GM21786 (cell line): ENCODE measurements around the gene SFTA2.

Source experiments
- ATAC-seq: cut with Tn5 transposase; IDR thresholded peaks from one replicate; pipeline ENCODE4 v1.9.1; 2021; ENCODE audit not compliant: unreplicated experiment

Gene SFTA2

DNA sequence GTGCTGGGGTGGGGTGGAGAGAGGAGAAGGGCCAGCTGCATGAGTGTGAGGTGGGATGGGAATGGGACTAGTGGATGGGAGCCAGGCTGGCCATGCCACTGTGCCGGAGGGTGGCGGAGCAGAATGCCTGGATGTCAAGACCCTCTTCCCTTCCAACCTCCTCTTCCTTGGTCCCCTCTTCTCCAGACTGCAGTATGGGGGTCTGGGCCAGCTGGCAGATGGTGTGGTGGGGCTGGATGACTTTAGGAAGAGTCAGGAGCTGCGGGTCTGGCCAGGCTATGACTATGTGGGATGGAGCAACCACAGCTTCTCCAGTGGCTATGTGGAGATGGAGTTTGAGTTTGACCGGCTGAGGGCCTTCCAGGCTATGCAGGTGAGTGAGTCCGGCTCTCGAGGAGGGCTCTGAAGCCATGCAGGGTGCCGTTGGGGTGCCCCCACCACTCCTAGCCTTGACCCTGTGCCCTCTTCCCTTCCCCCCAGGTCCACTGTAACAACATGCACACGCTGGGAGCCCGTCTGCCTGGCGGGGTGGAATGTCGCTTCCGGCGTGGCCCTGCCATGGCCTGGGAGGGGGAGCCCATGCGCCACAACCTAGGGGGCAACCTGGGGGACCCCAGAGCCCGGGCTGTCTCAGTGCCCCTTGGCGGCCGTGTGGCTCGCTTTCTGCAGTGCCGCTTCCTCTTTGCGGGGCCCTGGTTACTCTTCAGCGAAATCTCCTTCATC is 40.0 kb downstream of the SFTA2 start:
- ATAC-seq = no peak

DNA sequence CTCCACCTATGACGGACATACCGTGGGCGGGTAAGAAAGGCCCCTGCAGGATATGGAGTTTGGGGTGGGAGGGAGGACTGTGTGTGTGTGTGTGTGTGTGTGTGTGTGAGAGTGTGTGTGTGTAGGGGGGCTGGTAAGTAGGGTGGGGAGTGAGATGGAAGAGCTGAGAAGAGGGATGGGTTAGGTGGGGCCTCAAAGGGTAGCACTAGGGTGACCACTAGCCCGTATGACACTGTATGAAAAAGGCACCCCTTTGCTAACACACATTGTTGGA is 40.6 kb downstream of the SFTA2 start:
- no peak for ATAC-seq

DNA sequence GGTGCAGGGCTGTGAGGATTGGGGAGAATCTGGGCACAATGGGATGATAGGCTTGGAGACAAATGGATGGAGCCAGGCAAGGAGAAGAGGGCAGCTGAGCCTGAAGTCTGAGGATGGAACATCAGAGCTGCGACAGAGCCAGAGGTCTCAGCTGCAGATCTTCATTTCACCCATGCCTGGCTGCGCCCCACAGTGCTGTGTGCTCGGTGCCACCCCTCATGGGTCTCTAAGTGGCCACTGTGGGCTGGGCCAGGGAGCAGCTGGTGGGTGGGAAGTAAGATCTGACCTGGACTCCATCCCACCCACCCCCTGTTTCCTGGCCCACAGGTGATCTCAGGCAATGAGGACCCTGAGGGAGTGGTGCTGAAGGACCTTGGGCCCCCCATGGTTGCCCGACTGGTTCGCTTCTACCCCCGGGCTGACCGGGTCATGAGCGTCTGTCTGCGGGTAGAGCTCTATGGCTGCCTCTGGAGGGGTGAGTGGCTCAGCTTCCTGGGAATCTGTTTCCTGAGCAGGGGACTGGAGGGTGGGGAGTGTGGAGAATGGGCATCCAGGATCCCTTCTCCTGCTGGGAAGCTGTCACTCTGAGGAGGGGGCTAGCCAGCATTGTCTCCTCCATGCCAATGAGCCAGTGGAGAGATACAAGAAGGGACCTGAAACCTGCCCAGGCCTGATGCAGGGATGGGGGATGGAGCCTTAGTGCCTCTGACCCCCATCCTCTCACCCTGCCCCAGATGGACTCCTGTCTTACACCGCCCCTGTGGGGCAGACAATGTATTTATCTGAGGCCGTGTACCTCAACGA is 41.1 kb downstream of the SFTA2 start:
- ATAC-seq = no peak

DNA sequence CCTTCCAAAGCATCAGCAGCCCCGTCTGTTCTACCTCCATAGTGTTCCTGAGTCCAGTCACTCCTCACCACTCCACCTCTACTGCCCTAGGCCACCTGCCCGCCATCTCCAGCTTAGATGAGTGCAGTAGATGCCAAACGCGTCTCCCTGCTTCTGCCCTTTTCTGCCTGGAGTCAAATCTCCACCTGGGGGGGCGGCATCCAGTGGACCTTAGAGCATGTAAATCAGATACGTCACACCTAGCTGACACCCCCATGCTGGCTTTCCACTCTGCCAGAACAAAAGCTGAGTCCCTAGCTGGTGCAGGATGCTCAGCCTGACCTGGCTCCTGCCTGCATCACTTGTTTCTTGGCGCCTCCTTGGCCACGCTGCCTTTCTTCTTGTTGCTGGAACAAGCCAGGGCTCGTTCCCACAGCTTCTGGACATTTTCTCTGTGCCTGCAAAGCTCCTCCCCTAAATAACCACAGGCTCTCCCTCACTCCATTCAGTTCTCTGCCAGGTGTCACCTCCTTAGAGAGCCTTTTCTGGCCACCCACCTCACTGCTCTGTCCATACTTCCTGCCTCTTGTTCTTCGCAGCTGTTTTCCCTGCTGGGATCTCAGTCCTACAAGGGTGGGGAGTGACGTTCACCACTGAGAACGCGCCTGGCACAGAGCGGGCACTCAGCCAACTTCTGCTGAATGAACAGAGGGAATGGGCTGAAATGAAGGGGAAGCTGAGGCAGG is 41.9 kb downstream of the SFTA2 start:
- no peak for ATAC-seq

DNA sequence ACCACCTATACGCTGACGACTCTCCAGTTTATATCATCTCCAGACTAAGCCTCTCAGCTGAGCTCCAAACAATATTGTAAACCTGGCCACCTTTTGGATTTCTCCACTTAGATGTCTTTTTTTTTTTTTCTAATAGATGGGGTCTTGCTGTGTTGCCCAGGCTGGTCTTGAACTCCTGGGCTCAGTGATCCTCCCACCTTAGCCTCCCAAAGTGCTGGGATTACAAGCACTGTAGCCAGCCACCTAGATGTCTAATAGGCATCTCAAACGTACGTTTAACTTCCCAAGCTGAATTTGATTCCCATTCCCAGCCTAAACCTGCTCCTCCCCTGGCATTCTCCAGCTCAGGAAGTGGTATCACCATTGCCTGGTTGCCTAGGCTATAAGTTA is 42.5 kb downstream of the SFTA2 start:
- ATAC-seq = no peak

DNA sequence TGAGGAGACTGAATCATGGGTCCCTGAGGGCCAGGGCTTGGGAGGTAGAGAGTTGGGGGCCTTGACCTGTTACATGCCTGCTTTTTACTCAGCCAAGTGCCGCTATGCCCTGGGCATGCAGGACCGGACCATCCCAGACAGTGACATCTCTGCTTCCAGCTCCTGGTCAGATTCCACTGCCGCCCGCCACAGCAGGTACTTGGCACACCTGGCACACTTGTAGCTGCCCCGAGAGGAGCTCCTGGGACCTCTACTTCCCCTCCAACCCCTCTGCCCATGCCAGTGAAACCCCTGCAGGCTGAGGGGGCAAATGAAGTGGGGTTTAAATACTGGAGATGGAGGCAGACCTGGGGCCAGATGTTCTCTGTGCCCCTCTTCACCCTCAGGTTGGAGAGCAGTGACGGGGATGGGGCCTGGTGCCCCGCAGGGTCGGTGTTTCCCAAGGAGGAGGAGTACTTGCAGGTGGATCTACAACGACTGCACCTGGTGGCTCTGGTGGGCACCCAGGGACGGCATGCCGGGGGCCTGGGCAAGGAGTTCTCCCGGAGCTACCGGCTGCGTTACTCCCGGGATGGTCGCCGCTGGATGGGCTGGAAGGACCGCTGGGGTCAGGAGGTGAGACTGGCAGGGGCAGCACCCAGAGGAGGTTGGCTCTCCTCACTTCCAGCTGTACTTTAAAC is 43.0 kb downstream of the SFTA2 start:
- ATAC-seq = no peak

DNA sequence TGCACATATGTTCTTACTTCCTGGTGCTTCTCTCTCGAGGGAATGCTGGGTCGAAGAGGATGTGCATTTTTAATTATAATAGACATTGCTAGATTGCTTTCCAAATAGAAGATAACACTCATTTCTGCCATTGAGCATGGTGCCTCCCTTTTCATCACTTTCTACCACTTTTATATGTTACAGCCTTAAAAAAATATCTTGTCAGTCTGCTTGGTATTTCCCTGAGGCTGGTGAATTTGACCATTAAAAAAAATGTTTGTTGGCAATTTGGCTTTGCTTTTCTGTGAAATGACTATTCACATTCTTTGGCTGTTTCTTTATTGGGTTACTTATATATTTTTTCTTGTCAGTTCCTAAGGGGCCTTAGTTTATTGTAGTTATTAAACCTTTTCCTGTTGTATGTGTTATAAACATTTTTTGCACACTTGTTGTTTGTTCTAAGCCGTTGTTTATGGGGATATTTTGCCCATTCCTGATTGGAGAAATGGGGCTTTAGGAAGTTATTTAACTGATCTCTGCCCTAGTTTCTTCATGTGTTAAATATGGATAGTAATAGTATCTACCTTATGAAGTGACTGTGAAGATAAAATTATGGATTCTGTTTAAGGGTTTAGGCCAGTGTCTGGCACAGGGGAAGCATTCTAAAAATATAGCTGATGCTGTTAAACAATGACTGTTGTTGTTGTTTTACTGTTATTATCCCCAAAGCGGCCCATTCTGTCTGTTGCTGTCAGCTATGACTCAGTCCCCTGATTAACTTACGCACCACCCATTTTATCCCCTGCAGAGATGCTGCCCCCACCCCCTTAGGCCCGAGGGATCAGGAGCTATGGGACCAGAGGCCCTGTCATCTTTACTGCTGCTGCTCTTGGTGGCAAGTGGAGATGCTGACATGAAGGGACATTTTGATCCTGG is 43.8 kb downstream of the SFTA2 start:
- ATAC-seq = no peak

DNA sequence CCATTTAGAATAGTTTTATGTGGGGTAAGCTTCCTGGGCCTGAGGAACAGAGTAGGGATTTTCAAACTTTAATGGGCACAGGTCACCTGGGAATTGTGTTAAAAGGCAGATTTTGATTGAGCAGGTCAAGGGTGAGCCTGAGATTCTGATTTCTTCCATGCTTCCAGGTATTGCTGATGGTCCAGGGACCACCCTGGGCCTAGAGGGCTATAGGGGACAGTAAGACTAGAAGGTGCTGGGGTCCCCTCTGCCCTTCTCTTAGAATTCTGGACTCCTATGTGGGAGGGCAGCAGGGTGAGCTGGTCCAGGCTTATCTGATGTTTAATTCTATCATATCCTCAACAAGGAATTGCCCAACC is 45.1 kb downstream of the SFTA2 start:
- no peak for ATAC-seq

DNA sequence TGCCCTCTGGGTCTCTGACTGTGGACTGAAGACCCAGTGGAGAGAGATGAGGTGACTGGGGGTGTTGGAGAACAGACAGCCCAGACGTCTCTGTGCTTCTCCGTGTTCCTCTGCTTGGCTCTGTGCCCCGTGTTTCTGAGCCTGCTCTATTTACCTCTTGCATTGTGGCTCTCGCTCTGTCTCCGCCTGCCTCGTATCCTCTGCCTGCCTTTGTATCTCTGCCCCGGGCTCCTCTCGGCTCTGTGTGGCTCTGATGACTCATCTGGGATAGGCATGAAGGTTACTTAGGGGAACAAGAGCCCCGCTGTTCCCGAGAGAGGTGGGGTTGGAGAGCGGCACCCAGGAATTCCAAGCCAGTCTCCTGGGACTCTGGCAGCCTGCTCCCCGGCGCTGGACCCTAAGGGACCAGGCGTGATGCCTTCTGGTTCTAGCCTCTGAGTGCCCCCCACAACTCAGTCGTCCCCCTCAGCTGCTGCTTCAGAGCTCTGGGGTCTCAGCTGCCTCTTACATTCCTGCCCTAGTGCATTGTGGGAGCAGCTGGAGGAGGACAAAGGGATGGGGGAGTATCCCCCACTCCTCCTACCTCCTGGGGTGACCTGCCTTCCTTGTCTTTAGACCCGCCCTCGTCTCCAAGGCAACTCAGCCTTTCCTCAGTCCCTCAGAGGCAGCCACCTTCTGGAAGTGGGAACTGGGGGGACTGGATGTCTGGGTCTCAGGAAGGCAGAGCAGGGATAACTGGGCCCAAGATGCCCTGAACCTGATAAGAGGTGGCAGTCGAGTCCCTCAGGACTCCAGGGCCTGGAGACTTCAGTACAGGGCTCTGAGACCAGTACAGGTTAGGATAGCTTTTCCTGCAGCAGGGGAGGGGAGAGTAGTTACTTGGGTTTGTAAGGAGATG is 45.7 kb downstream of the SFTA2 start:
- no peak for ATAC-seq

DNA sequence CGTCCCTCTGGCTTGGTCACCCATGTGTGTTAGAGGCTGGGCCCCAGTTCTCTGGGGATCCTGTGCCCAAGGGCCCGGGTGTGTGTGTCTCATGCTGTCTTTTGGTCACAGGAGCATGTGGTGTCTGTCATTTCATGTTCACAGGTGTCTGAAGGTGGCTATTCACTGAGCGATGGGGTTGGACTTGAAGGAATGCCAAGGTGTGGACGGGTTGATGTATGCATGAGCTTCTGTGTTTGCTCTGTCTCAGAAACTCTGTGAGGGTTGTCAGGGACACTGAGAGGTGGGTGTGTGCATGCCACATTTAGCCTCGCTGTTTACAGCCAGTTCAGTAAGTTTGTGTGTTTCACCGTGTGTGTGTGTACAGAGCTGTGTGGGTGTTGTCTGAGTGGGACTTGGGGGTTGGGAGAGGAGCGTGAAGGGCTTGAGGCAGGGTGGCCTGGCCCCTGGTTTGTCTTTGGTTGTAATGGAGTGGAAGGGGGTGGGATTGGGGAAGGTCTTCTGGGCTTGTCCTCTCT is 46.4 kb downstream of the SFTA2 start:
- ATAC-seq = no peak

DNA sequence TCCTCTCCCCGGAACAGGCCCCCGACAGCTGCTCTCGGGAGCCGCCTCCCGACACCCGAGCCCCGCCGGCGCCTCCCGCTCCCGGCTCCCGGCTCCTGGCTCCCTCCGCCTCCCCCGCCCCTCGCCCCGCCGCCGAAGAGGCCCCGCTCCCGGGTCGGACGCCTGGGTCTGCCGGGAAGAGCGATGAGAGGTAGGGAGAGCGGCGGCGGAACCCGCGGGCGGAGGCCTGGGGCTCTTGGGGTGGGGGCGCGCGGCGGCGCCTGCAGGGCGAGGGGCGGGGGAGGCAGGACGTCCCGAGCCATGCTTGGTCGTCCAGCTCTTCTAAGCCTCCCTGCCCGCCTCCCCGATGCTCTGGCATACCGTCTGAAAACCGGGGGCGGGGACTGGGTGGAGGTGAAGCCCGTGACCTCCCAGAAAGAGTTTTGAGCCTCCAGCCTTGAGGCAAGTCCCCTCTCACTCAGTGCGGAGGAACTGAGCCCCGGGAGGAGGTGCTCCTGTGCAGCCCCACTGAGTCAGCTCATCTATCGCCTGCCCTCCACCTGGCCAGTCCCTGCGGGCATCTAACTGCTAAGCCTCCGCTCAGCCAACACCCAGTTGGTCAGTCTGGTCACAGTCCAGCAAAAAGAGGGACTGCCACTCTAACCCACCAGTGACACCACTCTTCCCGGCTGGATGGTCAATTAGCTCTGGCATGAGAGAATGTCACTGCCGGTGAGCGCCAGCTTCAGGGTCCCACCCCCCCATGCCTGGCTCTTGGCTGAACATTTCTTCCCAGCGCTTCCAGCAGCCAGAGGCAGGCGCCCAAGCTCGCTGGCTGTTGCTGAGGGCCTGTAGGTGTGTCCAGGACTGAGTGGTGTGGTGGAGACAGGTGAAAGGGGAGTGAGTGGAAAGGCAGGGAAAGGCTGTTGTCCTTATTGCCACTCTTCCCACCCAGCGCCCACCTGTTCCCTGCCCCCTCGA is 47.2 kb downstream of the SFTA2 start:
- no peak for ATAC-seq

DNA sequence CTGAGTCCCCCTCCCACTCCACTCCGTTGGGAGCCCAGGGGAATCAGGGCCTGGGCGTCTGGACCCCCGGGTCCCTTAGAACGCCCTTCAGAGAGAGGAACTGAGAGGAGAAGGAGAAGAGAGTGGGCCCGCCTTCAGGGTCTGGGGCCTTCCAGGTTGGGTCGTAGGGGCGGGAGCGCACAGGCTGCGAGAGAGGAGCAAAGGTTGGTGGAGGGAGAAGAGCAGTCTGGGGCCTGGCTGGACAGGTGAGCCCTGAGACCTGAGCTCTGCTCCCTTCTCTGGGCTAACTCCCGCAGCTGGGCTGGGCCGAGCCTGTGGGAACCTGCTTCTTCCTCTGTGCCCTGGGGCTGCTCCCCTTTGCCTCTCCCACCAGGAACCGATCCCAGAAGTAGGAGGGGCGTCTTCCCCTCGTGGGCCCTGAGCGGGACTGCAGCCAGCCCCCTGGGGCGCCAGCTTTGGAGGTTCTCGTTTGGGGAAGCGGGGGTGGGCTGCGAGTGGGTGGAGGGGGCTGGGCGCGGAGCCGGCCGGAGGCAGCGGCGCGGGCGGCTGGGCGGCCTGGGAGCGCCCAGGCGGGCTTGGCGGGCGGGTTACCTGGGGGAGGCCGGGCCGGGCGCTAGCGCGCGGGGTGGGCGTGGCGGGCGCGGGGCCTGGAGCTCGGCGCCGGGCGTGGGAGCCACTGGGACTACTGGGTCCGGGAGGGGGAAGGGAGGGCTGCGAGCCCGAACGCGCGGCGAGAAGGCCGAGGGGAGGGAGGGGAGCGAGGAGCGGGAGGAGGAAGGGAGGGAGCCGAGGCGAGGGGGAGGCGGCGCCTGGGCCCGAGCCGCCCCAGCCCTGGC is 48.1 kb downstream of the SFTA2 start, which contains the start of gene DDR1:
DDR1 (plus strand) TSS at position 835 of the 836 bp plus-strand sequence. CDS start 4,211 bp downstream, outside the sequence.
- ATAC-seq = no peak

DNA sequence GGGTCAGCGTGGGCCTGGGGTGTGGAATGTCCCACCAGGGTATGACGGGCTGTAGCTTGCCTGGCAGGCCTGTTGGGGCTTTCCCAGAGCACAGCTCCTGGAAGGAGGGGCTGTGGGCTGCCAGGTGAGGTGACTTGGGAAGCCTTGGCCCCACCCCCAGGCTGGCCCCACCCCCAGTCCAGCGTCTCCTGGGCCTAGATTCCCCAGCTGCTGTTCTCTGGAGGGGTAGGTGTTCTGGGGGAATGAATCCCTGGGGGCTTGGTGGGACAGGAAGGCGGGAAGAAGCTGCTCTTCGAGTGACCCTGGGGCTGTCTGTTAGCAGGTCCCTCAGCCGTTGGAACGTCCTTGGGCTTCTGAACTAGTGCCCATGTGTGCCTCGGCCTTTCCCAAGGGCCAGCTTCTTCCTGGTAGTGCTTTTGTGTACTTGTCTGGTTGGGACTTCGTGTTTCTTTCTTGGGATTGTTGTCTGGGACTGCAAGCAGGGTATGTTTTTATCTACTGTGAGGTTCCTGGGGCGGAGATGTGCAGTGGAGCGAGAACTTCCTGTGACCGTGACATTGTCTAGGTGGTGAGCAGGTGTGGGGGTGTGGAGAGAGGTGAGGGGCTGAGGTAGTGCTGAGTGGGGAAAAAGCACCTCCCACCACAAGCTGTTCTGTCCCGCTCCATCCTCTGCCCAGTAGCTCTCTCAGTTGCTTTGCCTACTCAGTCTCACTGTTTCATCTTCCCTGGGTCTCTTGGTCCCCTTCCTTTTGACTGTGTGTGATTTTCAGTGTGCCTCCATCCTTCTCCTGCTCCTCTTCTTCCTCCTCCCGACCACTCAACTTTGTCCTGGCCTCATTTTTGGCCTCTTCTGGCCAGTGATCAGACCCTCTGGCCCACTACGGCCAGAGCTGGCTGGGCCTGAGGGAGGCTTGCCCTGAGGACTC is 48.9 kb downstream of the SFTA2 start:
- no peak for ATAC-seq

DNA sequence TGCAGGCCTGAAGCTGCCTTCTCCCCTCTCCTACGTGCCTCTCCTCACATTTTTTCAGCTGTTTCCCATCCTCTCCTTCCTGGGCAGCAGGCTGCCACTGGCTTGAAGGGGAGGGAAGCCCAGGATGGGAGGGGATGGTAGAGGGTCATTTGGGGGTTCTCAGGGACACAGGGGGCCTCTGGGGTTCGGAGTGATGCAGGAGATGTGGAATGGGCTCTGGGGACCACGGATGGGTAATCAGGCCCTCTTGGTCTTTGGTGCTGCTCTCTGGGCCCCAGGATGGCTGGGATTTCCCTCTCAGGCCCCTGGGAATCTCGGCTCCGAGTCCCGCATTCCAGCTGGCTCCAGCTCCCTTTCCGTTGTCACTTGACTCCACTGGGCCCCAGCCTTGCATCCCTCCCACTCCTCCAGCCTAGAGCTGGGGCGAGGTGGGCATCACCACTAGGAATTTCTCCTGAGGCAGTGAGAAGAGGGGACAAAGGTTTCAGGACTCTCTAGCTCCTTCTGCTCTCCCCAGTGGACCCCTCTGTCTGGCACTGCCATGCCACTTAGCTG is 49.7 kb downstream of the SFTA2 start:
- ATAC-seq = no peak

DNA sequence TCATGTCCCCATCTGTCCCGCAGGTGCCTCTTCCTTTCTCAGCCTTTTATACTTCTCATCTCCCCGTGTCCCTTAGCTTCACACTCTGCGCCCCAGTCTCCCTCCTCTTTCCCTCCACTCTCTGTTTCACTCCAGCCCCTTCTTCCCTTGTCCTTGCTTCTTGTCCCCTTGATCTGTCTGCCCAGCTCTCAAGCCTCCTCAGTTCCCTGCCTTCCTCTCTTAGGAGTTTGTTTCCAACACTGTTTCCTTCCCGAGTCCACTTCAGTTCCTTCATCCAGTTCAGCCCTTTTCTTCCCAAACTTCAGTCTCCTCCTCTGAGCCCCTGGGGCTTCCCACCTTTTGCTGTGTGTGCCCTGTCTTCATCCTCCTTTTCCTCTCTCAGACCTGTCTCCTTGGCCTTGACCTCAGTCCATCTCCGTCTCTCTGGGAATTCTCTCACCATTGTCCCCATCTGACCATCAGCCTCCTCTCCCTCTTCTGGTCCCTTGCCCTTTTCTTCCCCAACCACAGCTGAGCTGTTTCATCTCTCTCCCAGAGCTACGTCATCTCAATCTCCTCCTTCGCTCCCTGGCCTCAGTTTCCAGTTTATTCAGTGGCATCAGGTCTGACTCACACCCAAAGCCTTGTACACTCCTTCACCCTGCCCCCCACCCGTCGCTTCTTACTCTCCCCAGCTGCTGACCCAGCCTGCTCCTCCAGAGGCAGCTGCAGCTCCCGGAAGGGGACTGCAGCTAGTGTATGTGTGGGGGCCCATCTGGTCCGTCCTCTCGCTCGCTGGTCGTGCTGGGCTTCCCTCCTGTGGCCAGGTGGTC is 50.4 kb downstream of the SFTA2 start:
- no peak for ATAC-seq
